ENCODE results near the gene ADNP. TPM values are rescaled to one million over a fixed set of nuclear protein-coding genes. Genes with fewer than 3 reads are reported as not detected.
"Not testable (repeated sequence)": the region's sequence is repeated elsewhere in the genome, so short reads cannot be mapped to it uniquely, and the experiment has no call there.

ADNP gene
- 10 to 100 TPM; 35.7 to 44.1 (median 39.6) TPM for total RNA-seq
- polyA plus RNA-seq = 16.3 TPM
- long read RNA-seq, donor 1, full-length matches to known transcripts = 15 of 31 reads
- long read RNA-seq, donor 1, partial matches to known transcripts = 2 of 31 reads
- long read RNA-seq, donor 1, other reads (novel, unspliced or antisense) = 14 of 31 reads
- long read RNA-seq, donor 2, full-length matches to known transcripts = 10 of 15 reads
- long read RNA-seq, donor 2, partial matches to known transcripts = 0 of 15 reads
- long read RNA-seq, donor 2, other reads (novel, unspliced or antisense) = 5 of 15 reads
- long read RNA-seq, donor 3, full-length matches to known transcripts = 2 of 34 reads
- long read RNA-seq, donor 3, partial matches to known transcripts = 9 of 34 reads
- long read RNA-seq, donor 3, other reads (novel, unspliced or antisense) = 23 of 34 reads
- long read RNA-seq, donor 4, full-length matches to known transcripts = 7 of 15 reads
- long read RNA-seq, donor 4, partial matches to known transcripts = 0 of 15 reads
- long read RNA-seq, donor 4, other reads (novel, unspliced or antisense) = 8 of 15 reads

- 1% methylated on average over 58 of the region's 58 CpGs for WGBS
- no peaks in the 10 kb centered on the region for H3K27me3 ChIP-seq (ENCODE audit: control insufficient read depth, insufficient read depth)
- intact Hi-C loops (cut with DNase I) = loop anchor here in 1 of 4 donors (5.0 kb wide), 1 partner anchor 139 kb away; no protein-coding TSS in a partner anchor
Observed at GRCh38 chr20:50931306-50932015, at the start of gene ADNP. Gene ADNP (minus strand): TSS chr20:50931437. CDS start chr20:50903996, 27,441 bp downstream.

DNA sequence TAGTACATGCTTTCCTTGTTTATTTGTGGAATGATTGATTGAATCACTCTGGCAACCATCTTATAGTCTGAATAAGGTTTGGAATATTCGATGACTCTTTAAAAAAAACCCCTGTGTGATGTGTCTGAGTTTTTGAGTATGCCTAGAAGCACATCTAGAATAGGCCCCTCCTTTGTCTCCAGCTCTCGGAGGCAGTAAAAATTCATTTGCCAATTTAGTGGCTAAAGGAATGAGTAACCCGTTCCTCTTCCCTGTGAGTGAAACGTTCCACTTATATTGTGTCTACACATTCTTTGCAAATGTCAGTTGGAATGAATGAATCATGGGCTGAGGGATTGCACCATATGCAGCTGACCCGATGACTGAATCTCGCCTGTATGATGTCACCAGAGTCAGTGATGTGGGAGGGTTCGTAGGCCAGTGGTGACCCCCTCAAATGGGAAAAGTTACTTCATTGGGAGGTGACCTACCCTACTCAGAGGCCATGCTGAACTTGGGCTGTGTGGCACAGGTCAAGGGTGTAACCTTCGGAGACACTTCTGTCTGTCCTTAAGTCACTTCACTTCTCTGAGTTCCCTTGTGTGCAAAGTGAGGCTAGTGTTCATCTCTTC, 48.9 kb upstream of the ADNP start:
- Histone ChIP-seq H3K4me1 (ENCODE audit: control insufficient read depth, insufficient read depth, low read length) (no peaks in the 10 kb centered on the region), H3K4me3 (ENCODE audit: low read length) (no peak overlapping the region), H3K27ac (ENCODE audit: low read length) (no peak overlapping the region), H3K9me3 (ENCODE audit: control insufficient read depth, low read length) (no peaks in the 10 kb centered on the region), H3K27me3 (ENCODE audit: control insufficient read depth, insufficient read depth) (no peaks in the 10 kb centered on the region)
- 58% methylated on average over 8 of the region's 8 CpGs for WGBS
- intact Hi-C loops (cut with DNase I) = loop anchor here in 2 of 4 donors (10.0 kb wide), 1 partner anchor 645 kb away; no protein-coding TSS in a partner anchor
- DNase-seq = no peak
- peak in 1 of 2 donors; percentile 50 for ATAC-seq

More at GRCh38 chr20:50931306-50932015, at the start of gene ADNP:
- ATAC-seq (peak; percentile 90), DNase-seq (peak; percentile 91 to 97 (median 96))
- no peaks in the 10 kb centered on the region for H3K9me3 ChIP-seq (ENCODE audit: control insufficient read depth, low read length)
- H3K4me1 ChIP-seq (ENCODE audit: control insufficient read depth, insufficient read depth, low read length) = peaks cover 7% of the 10 kb centered on the region
- H3K27ac ChIP-seq (ENCODE audit: low read length) = peak within 1 kb of the TSS; percentile 99
- peak within 1 kb of the TSS; percentile 99 for H3K4me3 ChIP-seq (ENCODE audit: low read length)

GRCh38 chr20:50978533-50978932, 47.3 kb upstream of the ADNP start:
- ATAC-seq; H3K27me3 ChIP-seq (ENCODE audit: control insufficient read depth, insufficient read depth); H3K9me3 ChIP-seq (ENCODE audit: control insufficient read depth, low read length); H3K4me3 ChIP-seq (ENCODE audit: low read length); H3K27ac ChIP-seq (ENCODE audit: low read length); intact Hi-C loops (cut with DNase I); DNase-seq; H3K4me1 ChIP-seq (ENCODE audit: control insufficient read depth, insufficient read depth, low read length): not testable (repeated sequence)
- 95% methylated on average over 4 of the region's 4 CpGs for WGBS

DNA sequence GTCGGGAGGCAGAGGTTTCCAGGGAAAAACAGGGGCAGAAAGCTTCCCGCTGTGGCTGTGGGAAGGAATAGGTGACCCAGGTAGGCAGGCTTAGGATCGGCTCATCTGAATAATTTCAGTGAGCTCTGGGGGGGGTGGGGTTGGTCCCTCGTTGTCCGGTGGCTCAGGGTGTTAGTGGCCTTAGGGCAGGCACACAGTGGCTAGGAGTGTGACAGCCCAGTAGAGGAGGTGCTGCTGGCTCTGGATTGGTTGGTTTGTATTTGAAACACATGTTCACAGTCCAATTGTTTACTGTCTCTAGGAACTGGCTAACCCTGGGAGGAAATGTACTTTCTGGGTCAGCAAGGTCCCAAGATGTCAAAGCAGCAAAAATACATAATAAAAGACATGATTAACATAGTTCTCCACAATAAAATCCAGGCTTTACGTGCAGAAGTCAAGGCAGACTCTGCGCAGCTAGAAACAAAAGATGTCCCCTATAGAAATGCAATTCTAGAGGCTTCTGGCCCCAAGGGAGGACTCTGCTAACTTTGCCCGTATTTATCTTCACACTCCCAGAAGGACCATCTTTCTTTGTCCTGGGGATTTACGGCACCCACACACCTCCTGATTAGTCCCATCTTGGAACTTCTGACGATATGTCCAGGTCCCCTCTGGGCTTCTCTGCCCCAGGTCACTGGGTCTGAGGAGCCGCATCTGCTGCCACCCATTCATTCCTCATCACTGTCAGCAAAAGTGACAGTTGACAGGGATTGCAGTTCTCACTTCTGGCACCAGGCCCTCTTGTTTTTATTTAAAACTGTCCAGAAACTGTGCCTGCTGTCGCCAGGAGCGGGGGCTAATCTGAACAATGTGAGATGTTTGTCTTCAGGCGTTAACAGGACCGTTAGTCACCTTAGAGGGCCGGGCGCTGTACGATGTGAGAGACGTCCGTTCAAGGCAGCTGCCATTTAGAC, 46.1 kb upstream of the ADNP start:
- no peak for DNase-seq
- intact Hi-C loops (cut with DNase I) = no loop called here
- no peak for ATAC-seq
- no peak overlapping the region for H3K4me3 ChIP-seq (ENCODE audit: low read length)
- WGBS = 40% methylated on average over 20 of the region's 20 CpGs
- no peaks in the 10 kb centered on the region for H3K27me3 ChIP-seq (ENCODE audit: control insufficient read depth, insufficient read depth)
- H3K4me1 ChIP-seq (ENCODE audit: control insufficient read depth, insufficient read depth, low read length) = no peaks in the 10 kb centered on the region
- no peaks in the 10 kb centered on the region for H3K9me3 ChIP-seq (ENCODE audit: control insufficient read depth, low read length)
- no peak overlapping the region for H3K27ac ChIP-seq (ENCODE audit: low read length)

DNA sequence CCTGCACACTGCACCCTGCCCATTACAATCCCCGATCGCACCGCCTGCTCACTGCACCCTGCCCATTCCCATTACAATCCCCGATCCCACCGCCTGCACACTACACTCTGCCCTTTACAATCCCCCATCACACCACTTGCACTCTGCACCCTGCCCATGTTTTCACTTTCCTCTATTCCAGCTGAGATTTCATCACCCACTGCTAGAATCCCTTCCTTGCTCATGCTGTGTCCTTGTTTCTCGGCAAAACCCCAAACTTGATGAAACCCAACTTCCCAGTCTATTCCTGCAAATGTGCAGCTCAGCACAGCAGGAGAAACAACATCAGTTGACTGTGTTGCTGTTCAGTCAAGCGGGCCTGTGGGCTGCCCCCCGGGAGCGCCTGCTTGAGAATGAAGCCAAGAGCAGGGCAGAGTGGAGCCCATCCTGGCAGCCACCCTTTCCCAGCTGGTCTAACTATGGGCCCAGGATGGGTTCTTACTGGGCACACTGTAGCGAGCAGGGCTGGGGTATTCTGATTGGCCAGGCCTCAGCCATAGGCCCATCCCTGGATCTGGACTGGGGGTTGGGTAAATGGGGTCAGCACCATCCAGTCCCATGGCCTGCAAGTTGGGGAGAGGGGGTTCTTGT, 44.6 kb upstream of the ADNP start:
- DNase-seq = no peak
- no peak for ATAC-seq
- no peaks in the 10 kb centered on the region for H3K4me1 ChIP-seq (ENCODE audit: control insufficient read depth, insufficient read depth, low read length)
- H3K27me3 ChIP-seq (ENCODE audit: control insufficient read depth, insufficient read depth) = no peaks in the 10 kb centered on the region
- intact Hi-C loops (cut with DNase I) = no loop called here
- no peak overlapping the region for H3K27ac ChIP-seq (ENCODE audit: low read length)
- H3K9me3 ChIP-seq (ENCODE audit: control insufficient read depth, low read length) = no peaks in the 10 kb centered on the region
- WGBS = 90% methylated on average over 10 of the region's 10 CpGs
- H3K4me3 ChIP-seq (ENCODE audit: low read length) = no peak overlapping the region

DNA sequence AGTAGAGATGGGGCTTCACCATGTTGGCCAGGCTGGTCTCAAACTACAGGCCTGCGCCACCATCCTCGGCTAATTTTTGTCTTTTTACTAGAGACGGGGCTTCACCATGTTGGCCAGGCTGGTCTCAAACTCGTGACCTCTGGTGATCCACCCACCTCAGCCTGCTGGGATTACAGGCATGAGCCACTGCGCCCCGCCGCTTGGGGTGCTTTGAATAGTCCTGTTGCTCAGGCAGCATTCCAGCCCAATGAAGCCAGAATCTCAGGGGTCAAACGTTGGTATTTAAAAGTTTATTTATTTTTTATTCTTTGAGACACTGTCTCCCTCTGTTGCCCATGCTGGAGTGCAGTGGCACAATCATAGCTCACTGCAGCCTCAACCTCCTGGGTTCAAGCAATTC, 38.7 kb upstream of the ADNP start:
- ATAC-seq = no peak
- Histone ChIP-seq H3K4me1 (ENCODE audit: control insufficient read depth, insufficient read depth, low read length) (no peaks in the 10 kb centered on the region), H3K27me3 (ENCODE audit: control insufficient read depth, insufficient read depth) (no peaks in the 10 kb centered on the region), H3K4me3 (ENCODE audit: low read length) (no peak overlapping the region), H3K27ac (ENCODE audit: low read length) (no peak overlapping the region), H3K9me3 (ENCODE audit: control insufficient read depth, low read length) (no peaks in the 10 kb centered on the region)
- 83% methylated on average over 8 of the region's 8 CpGs for WGBS
- intact Hi-C loops (cut with DNase I) = no loop called here
- no peak for DNase-seq

DNA sequence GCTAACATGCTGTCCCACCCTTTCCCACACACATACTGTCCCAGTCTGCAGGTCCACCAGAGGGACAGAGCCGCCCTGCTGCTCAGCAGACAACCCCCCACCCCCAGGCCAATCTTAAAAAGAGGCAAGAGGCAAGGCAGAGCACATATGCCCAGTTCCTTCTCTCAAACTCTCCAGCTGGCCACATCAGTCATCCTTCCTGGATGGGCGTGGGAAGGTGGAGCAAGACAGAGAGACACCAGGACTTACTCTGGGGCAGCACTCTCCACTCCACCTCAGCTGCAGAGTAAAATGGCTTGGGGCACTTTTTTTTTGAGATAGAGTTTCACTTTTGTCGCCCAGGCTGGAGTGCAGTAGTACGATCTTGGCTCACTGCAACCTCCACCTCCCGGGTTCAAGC, 38.2 kb upstream of the ADNP start:
- Histone ChIP-seq H3K9me3 (ENCODE audit: control insufficient read depth, low read length) (no peaks in the 10 kb centered on the region), H3K27ac (ENCODE audit: low read length) (no peak overlapping the region), H3K4me1 (ENCODE audit: control insufficient read depth, insufficient read depth, low read length) (no peaks in the 10 kb centered on the region), H3K4me3 (ENCODE audit: low read length) (no peak overlapping the region), H3K27me3 (ENCODE audit: control insufficient read depth, insufficient read depth) (no peaks in the 10 kb centered on the region)
- ATAC-seq = no peak
- DNase-seq = no peak
- intact Hi-C loops (cut with DNase I) = no loop called here
- 82% methylated on average over 5 of the region's 5 CpGs for WGBS

DNA sequence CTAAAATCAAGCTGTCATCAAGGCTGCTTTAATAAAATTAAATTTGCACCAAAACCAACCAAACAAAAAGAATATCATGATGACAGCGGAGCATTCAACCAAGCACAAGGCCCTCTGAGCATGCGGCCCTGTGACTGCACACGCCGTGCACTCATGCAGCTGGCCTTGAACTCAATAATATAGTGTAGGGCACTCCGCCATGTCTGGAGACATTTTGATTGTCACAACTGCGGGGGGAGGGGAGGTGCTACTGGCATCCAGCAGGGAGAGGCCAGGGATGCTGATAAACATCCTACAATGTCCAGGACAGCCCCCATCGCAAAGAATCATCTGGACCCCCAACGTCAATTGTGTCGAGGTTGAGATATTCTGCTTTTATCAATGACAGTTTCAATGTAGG, 37.1 kb upstream of the ADNP start:
- H3K4me3 ChIP-seq (ENCODE audit: low read length) = no peak overlapping the region
- H3K4me1 ChIP-seq (ENCODE audit: control insufficient read depth, insufficient read depth, low read length) = no peaks in the 10 kb centered on the region
- no peaks in the 10 kb centered on the region for H3K9me3 ChIP-seq (ENCODE audit: control insufficient read depth, low read length)
- no peak overlapping the region for H3K27ac ChIP-seq (ENCODE audit: low read length)
- H3K27me3 ChIP-seq (ENCODE audit: control insufficient read depth, insufficient read depth) = no peaks in the 10 kb centered on the region
- intact Hi-C loops (cut with DNase I) = no loop called here
- WGBS = 66% methylated on average over 9 of the region's 9 CpGs
- ATAC-seq = no peak
- no peak for DNase-seq

DNA sequence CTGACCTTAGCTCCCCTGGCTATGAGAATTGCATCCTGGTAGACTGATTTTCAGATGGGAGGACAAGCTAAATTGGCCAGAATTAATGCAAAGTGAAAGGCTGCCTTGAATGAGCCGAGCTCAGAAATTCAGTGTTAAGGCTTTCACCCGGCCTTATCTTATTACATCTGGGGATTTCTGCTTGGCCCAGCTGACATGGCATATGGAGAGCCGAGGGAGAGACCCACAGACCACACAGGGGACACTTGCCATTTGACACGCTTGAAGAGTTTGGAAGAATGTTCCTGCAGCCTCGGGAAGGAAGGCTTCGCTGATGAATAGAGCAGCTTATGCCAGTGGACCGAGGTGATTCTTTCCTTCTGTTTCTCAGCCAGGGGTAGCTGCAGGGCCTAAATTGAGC, 36.3 kb upstream of the ADNP start:
- ATAC-seq (no peak), DNase-seq (no peak)
- H3K27me3 ChIP-seq (ENCODE audit: control insufficient read depth, insufficient read depth) = no peaks in the 10 kb centered on the region
- no peak overlapping the region for H3K27ac ChIP-seq (ENCODE audit: low read length)
- H3K4me1 ChIP-seq (ENCODE audit: control insufficient read depth, insufficient read depth, low read length) = no peaks in the 10 kb centered on the region
- intact Hi-C loops (cut with DNase I) = no loop called here
- H3K9me3 ChIP-seq (ENCODE audit: control insufficient read depth, low read length) = no peaks in the 10 kb centered on the region
- 34% methylated on average over 7 of the region's 7 CpGs for WGBS
- H3K4me3 ChIP-seq (ENCODE audit: low read length) = no peak overlapping the region

Data from right cardiac atrium (tissue), 5 donors.